Mammary epithelial cell (primary cell): ENCODE measurements around the gene NUMBL.

ENCODE experiments used
- EZH2 ChIP-seq: IDR thresholded peaks from 2 replicates; pipeline ENCODE4 v1.6.1; 2012; ENCODE audit warnings: low read length, inconsistent platforms, borderline replicate concordance
- TF ChIP-seq, protein P1 (sequence below), 2 donors: IDR thresholded peaks in 1 of 2; conservative IDR thresholded peaks in 1 of 2; 2 replicates each; pipeline ENCODE4 v1.5.1; 2011 to 2012; ENCODE audit warnings: inconsistent platforms in 2 of 2, low read length in 2 of 2, mild to moderate bottlenecking in 2 of 2, control low read depth in 1 of 2, low read depth in 1 of 2; ENCODE audit not compliant: insufficient read depth in 1 of 2; ENCODE audit errors: extremely low read depth in 1 of 2

GRCh38 chr19:40623403-40624251, 66.8 kb downstream of the NUMBL start:
- TF ChIP-seq, protein P1, sequence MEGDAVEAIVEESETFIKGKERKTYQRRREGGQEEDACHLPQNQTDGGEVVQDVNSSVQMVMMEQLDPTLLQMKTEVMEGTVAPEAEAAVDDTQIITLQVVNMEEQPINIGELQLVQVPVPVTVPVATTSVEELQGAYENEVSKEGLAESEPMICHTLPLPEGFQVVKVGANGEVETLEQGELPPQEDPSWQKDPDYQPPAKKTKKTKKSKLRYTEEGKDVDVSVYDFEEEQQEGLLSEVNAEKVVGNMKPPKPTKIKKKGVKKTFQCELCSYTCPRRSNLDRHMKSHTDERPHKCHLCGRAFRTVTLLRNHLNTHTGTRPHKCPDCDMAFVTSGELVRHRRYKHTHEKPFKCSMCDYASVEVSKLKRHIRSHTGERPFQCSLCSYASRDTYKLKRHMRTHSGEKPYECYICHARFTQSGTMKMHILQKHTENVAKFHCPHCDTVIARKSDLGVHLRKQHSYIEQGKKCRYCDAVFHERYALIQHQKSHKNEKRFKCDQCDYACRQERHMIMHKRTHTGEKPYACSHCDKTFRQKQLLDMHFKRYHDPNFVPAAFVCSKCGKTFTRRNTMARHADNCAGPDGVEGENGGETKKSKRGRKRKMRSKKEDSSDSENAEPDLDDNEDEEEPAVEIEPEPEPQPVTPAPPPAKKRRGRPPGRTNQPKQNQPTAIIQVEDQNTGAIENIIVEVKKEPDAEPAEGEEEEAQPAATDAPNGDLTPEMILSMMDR (conservative IDR thresholded peaks at IDR 0.05 in 1 of 2, IDR thresholded peaks at IDR 0.05 in 1 of 2; ENCODE audit: extremely low read depth in 1 of 2, insufficient read depth in 1 of 2, low read depth in 1 of 2, low read length in 2 of 2), result no peak
- no peak for TF ChIP-seq EZH2
